Osteoblast (primary cell): ENCODE data around the gene RDH8. TPM values are rescaled to one million over a fixed set of nuclear protein-coding genes. Genes with fewer than 3 reads are reported as not detected.

Experiments
- DNase-seq: peaks from one replicate; pipeline ENCODE4 v3.0.0; 2011; ENCODE audit warnings: low spot score, mixed read lengths; ENCODE audit not compliant: insufficient read length; ENCODE audit errors: missing footprints
- H2AFZ ChIP-seq: 2 replicates; pipeline ENCODE4 v1.6.0; 2011; ENCODE audit warnings: mild to moderate bottlenecking, low read length
- H3K27ac ChIP-seq: 2 replicates; pipeline ENCODE4 v1.5.1; 2011; ENCODE audit warnings: mild to moderate bottlenecking, low read depth, low read length, moderate library complexity
- H3K27me3 ChIP-seq: 2 replicates; pipeline ENCODE4 v1.6.0; 2012; ENCODE audit warnings: mild to moderate bottlenecking, control low read depth, inconsistent platforms, low read length, moderate library complexity; ENCODE audit not compliant: insufficient read depth
- H3K36me3 ChIP-seq: 2 replicates; pipeline ENCODE4 v1.5.1; 2011; ENCODE audit warnings: mild to moderate bottlenecking, low read length, control low read depth, moderate library complexity; ENCODE audit not compliant: insufficient read depth
- H3K4me1 ChIP-seq: 2 replicates; pipeline ENCODE4 v1.5.1; 2011; ENCODE audit warnings: mild to moderate bottlenecking, low read length, control low read depth, moderate library complexity; ENCODE audit not compliant: insufficient read depth
- H3K4me2 ChIP-seq: 2 replicates; pipeline ENCODE4 v1.6.0; 2011; ENCODE audit warnings: mild to moderate bottlenecking, low read length; ENCODE audit not compliant: insufficient read depth
- H3K4me3 ChIP-seq: fragments of 200-600 bp; sonication (generic); 3 replicates; pipeline ENCODE4 v1.5.1; 2012; ENCODE audit warnings: mild to moderate bottlenecking, low read length, inconsistent platforms; ENCODE audit not compliant: insufficient read depth
- H3K79me2 ChIP-seq: 2 replicates; pipeline ENCODE4 v1.6.0; 2012; ENCODE audit warnings: mild to moderate bottlenecking, low read length, control low read depth, inconsistent platforms; ENCODE audit not compliant: insufficient read depth
- H3K9me3 ChIP-seq: 2 replicates; pipeline ENCODE4 v1.5.1; 2011; ENCODE audit warnings: low read depth, low read length, control low read depth
- H4K20me1 ChIP-seq: 2 replicates; pipeline ENCODE4 v1.6.0; 2012; ENCODE audit warnings: mild to moderate bottlenecking, low read length, control low read depth; ENCODE audit not compliant: insufficient read depth
- CTCF ChIP-seq: IDR thresholded peaks from 2 replicates; pipeline ENCODE4 v1.5.1; 2011; ENCODE audit warnings: mild to moderate bottlenecking, low read depth, low read length, moderate library complexity; ENCODE audit errors: extremely low read depth
- total RNA-seq: library from RNA; depleted of rRNA; stranded (reverse); fragments of >200 nt; gene quantifications from 2 replicates; pipeline ENCODE4 v1.2.3, GENCODE V29; 2012

RDH8 gene
- total RNA-seq, 1 donor = not detected

DNA sequence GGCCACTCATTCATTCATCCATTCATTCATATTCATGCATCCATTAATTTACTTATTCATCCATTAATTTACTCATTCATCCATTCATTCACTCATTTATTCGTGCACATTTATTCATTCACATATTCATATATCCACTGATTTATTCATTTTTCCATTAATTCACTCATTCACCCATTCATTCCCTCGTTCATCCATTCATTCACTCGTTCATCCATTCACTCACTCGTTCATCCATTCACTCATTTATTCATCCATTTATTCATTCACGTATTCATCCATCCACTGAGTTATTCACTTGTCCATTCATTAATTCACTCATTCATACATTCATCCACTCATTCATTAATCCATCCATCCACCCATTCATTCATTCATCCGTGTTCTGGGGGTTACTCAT lies 41.2 kb upstream of the RDH8 start:
- no peak overlapping the region for H3K4me3 ChIP-seq

DNA sequence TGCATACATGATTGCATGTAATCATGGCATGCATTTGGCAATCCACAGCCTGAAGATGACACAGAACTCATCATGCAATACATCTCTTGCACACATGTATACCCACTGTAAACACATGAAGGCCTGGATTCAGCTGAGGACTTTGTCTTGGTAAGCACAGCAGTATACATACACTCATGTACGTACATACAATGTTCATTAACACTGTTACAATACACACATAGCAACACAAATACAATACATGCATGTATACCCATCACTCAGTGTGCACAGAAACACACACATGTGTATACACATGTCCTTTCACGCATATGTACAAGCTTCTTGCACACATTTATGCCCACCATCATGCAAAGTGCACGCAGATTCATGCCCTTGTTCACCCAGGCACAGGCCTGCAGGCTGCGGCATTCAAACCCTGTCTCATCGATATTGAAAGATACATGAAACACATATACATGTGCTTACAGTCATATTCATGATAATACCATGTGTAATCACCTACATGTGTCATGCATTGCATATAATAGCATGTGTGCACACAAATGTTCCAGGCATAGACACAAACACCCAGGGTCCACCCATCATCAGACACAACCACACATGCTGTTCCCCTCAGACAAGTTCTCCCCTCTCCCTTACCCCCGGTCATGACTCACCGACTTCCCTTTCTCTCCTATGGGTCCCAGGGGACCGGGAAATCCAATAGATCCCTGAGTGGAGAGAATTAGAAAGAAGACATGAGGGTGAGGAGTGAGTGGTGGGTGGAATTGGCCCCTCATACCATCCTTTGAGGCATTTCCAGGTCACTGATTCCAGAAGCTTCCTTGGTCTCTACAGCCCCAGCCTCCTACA lies 31.6 kb upstream of the RDH8 start:
- no peak overlapping the region for H3K27ac ChIP-seq
- H3K9me3 ChIP-seq = no peaks in the 10 kb centered on the region
- H3K36me3 ChIP-seq = no peaks in the 10 kb centered on the region
- no peaks in the 10 kb centered on the region for H3K27me3 ChIP-seq
- no peak for TF ChIP-seq CTCF
- no peak overlapping the region for H3K4me2 ChIP-seq
- no peaks in the 10 kb centered on the region for H3K79me2 ChIP-seq
- DNase-seq = peak; percentile 88
- no peak overlapping the region for H3K4me3 ChIP-seq
- peaks cover 13% of the 10 kb centered on the region for H3K4me1 ChIP-seq
- H4K20me1 ChIP-seq = no peaks in the 10 kb centered on the region
- no peak overlapping the region for H2AFZ ChIP-seq

More for the DNA sequence above, 41.2 kb upstream of the RDH8 start:
- no peak for TF ChIP-seq CTCF
- no peak overlapping the region for H3K4me2 ChIP-seq
- H4K20me1 ChIP-seq = no peaks in the 10 kb centered on the region
- no peak overlapping the region for H2AFZ ChIP-seq
- no peaks in the 10 kb centered on the region for H3K79me2 ChIP-seq
- no peak overlapping the region for H3K27ac ChIP-seq
- no peaks in the 10 kb centered on the region for H3K9me3 ChIP-seq
- H3K36me3 ChIP-seq = no peaks in the 10 kb centered on the region
- DNase-seq = no peak
- no peaks in the 10 kb centered on the region for H3K27me3 ChIP-seq
- H3K4me1 ChIP-seq = no peaks in the 10 kb centered on the region

- Histone ChIP-seq H3K27ac (peak overlapping the region; percentile 45), H3K4me3 (no peak overlapping the region)
Observed at GRCh38 chr19:9986787-9987281, 26.4 kb upstream of the RDH8 start.

More at GRCh38 chr19:9986787-9987281, 26.4 kb upstream of the RDH8 start:
- no peaks in the 10 kb centered on the region for H3K79me2 ChIP-seq
- no peaks in the 10 kb centered on the region for H3K36me3 ChIP-seq
- H3K4me1 ChIP-seq = peaks cover 17% of the 10 kb centered on the region
- TF ChIP-seq CTCF = no peak
- peak overlapping the region; percentile 59 for H2AFZ ChIP-seq
- DNase-seq = peak; percentile 82
- no peaks in the 10 kb centered on the region for H3K9me3 ChIP-seq
- no peaks in the 10 kb centered on the region for H3K27me3 ChIP-seq
- peak overlapping the region; percentile 43 for H3K4me2 ChIP-seq
- H4K20me1 ChIP-seq = no peaks in the 10 kb centered on the region
